H9 (cell line): ENCODE results near the gene ZNF433. TPM values are rescaled to one million over a fixed set of nuclear protein-coding genes. Genes with fewer than 3 reads are reported as not detected.
A peak's percentile ranks its signal among the peaks of the same experiment; 100 is the strongest.

Experiments
- DNase-seq: peaks from one replicate; pipeline ENCODE4 v3.0.0-alpha.2; 2017
- H2AFZ ChIP-seq: one replicate; pipeline ENCODE4 v1.6.1; 2013; ENCODE audit warnings: mild to moderate bottlenecking, low read length, control low read depth, moderate library complexity
- H2AK5ac ChIP-seq: 2 replicates; pipeline ENCODE4 v1.6.1; 2013; ENCODE audit warnings: low read length, control low read depth, mixed read lengths; ENCODE audit not compliant: insufficient read length
- H2BK120ac ChIP-seq: one replicate; pipeline ENCODE4 v1.6.1; 2013; ENCODE audit warnings: low read depth, mild to moderate bottlenecking, low read length, control low read depth, inconsistent platforms; ENCODE audit not compliant: poor library complexity, severe bottlenecking
- H2BK12ac ChIP-seq: 2 replicates; pipeline ENCODE4 v1.6.1; 2013; ENCODE audit warnings: low read length, control low read depth, mixed read lengths, low read depth; ENCODE audit not compliant: insufficient read length
- H2BK15ac ChIP-seq: 2 replicates; pipeline ENCODE4 v1.6.1; 2013; ENCODE audit warnings: low read depth, low read length, control low read depth
- H2BK20ac ChIP-seq: one replicate; pipeline ENCODE4 v1.6.1; 2013; ENCODE audit warnings: low read depth, mild to moderate bottlenecking, low read length, control low read depth, inconsistent platforms; ENCODE audit not compliant: poor library complexity, severe bottlenecking
- H2BK5ac ChIP-seq: 2 replicates; pipeline ENCODE4 v1.6.1; 2013; ENCODE audit warnings: low read length, control low read depth, mixed read lengths; ENCODE audit not compliant: insufficient read length
- H3K14ac ChIP-seq: 2 replicates; pipeline ENCODE4 v1.6.1; 2013; ENCODE audit warnings: low read length, control low read depth; ENCODE audit not compliant: insufficient read depth
- H3K18ac ChIP-seq: 2 replicates; pipeline ENCODE4 v1.6.1; 2013; ENCODE audit warnings: low read depth, mild to moderate bottlenecking, mixed read lengths, low read length, control low read depth; ENCODE audit not compliant: insufficient read length
- H3K23ac ChIP-seq: 2 replicates; pipeline ENCODE4 v1.6.1; 2013; ENCODE audit warnings: low read length, control low read depth, mixed read lengths, low read depth; ENCODE audit not compliant: insufficient read length
- H3K23me2 ChIP-seq: 2 replicates; pipeline ENCODE4 v1.6.1; 2013; ENCODE audit warnings: low read depth, mild to moderate bottlenecking, mixed read lengths, low read length, control low read depth; ENCODE audit not compliant: insufficient read length, poor library complexity, severe bottlenecking
- H3K27ac ChIP-seq: 2 replicates; pipeline ENCODE4 v1.5.1; 2013; ENCODE audit warnings: low read length, control low read depth, mixed read lengths, low read depth; ENCODE audit not compliant: insufficient read length
- H3K27me3 ChIP-seq: 2 replicates; pipeline ENCODE4 v1.6.1; 2013; ENCODE audit warnings: low read length, control low read depth, inconsistent platforms; ENCODE audit not compliant: insufficient read depth
- H3K4ac ChIP-seq: 2 replicates; pipeline ENCODE4 v1.6.1; 2013; ENCODE audit warnings: low read depth, mild to moderate bottlenecking, control low read depth, inconsistent platforms, low read length, moderate library complexity
- H3K4me1 ChIP-seq: 2 replicates; pipeline ENCODE4 v1.6.1; 2013; ENCODE audit warnings: low read length, control low read depth, inconsistent platforms; ENCODE audit not compliant: insufficient read depth
- H3K4me2 ChIP-seq: 2 replicates; pipeline ENCODE4 v1.6.1; 2013; ENCODE audit warnings: low read length, control low read depth, mixed read lengths; ENCODE audit not compliant: insufficient read length, insufficient read depth
- H3K56ac ChIP-seq: 2 replicates; pipeline ENCODE4 v1.6.1; 2013; ENCODE audit warnings: low read depth, mild to moderate bottlenecking, mixed read lengths, low read length, control low read depth; ENCODE audit not compliant: insufficient read length
- H3K79me1 ChIP-seq: 2 replicates; pipeline ENCODE4 v1.6.1; 2013; ENCODE audit warnings: low read depth, mild to moderate bottlenecking, moderate library complexity, low read length, control low read depth, inconsistent platforms; ENCODE audit not compliant: insufficient read depth, poor library complexity, severe bottlenecking
- H3K79me2 ChIP-seq: 2 replicates; pipeline ENCODE4 v1.6.1; 2013; ENCODE audit warnings: low read length, control low read depth, inconsistent platforms; ENCODE audit not compliant: insufficient read depth
- H3K9ac ChIP-seq: 2 replicates; pipeline ENCODE4 v1.6.1; 2013; ENCODE audit warnings: low read length, control low read depth, mixed read lengths; ENCODE audit not compliant: insufficient read length; ENCODE audit errors: extremely low read depth
- H3K9me3 ChIP-seq: one replicate; pipeline ENCODE4 v1.6.1; 2013; ENCODE audit warnings: low read depth, low read length, inconsistent platforms; ENCODE audit not compliant: control insufficient read depth
- H3T11ph ChIP-seq: one replicate; pipeline ENCODE4 v1.6.1; 2013; ENCODE audit warnings: mild to moderate bottlenecking, low read length, control low read depth, inconsistent platforms
- H4K20me1 ChIP-seq: one replicate; pipeline ENCODE4 v1.6.1; 2013; ENCODE audit not compliant: control insufficient read depth, insufficient read length, insufficient read depth
- H4K5ac ChIP-seq: 2 replicates; pipeline ENCODE4 v1.6.1; 2013; ENCODE audit warnings: low read depth, mild to moderate bottlenecking, mixed read lengths, low read length, control low read depth; ENCODE audit not compliant: insufficient read length
- H4K8ac ChIP-seq: replicated peaks from 2 replicates; pipeline ENCODE4 v1.6.1; 2013; ENCODE audit warnings: low read length, control low read depth, mixed read lengths, low read depth; ENCODE audit not compliant: insufficient read length
- H4K91ac ChIP-seq: 2 replicates; pipeline ENCODE4 v1.6.1; 2013; ENCODE audit warnings: low read depth, mild to moderate bottlenecking, moderate library complexity, mixed read lengths, low read length, control low read depth; ENCODE audit not compliant: insufficient read length
- H3K27ac Mint-ChIP-seq, 3 experiments: 2 replicates in 2 of 3; 3 replicates in 1 of 3; pipeline ENCODE4 v1.8.0; 2020 to 2021; ENCODE audit warnings: mixed read lengths in 3 of 3, mild to moderate bottlenecking in 1 of 3, moderate library complexity in 1 of 3
- H3K27me3 Mint-ChIP-seq: 2 replicates; pipeline ENCODE4 v1.8.0; 2021; ENCODE audit warnings: low read depth, mild to moderate bottlenecking, moderate library complexity, mixed read lengths
- H3K36me3 Mint-ChIP-seq, 3 experiments: 2 replicates in 2 of 3; 3 replicates in 1 of 3; pipeline ENCODE4 v1.8.0; 2020 to 2021; ENCODE audit warnings: low read depth in 3 of 3, mixed read lengths in 3 of 3; ENCODE audit not compliant: insufficient read depth in 1 of 3
- H3K4me1 Mint-ChIP-seq, 2 experiments: 2 replicates each; pipeline ENCODE4 v1.8.0; 2020; ENCODE audit warnings: mixed read lengths in 2 of 2
- H3K4me3 Mint-ChIP-seq, 2 experiments: 2 replicates in 1 of 2; 3 replicates in 1 of 2; pipeline ENCODE4 v1.8.0; 2020 to 2021; ENCODE audit warnings: mild to moderate bottlenecking in 2 of 2, mixed read lengths in 2 of 2, moderate library complexity in 1 of 2
- H3K9me3 Mint-ChIP-seq, 2 experiments: 2 replicates in 1 of 2; 3 replicates in 1 of 2; pipeline ENCODE4 v1.8.0; 2020; ENCODE audit warnings: mild to moderate bottlenecking in 2 of 2, mixed read lengths in 2 of 2, moderate library complexity in 1 of 2
- CTCF ChIP-seq: fragments of 200-600 bp; sonication (generic); conservative IDR thresholded peaks from 3 replicates; pipeline ENCODE4 v1.8.0; 2021; ENCODE audit warnings: antibody characterized with exemption, mild to moderate bottlenecking
- WGBS: extraction: QIAGEN DNeasy Blood & Tissue Kit; methylation state at CpG from one replicate; pipeline ENCODE4 v1.1.7; 2013; ENCODE audit warnings: missing lambda C conversion rate, low lambda C conversion rate, mixed read lengths; ENCODE audit not compliant: insufficient read length; ENCODE audit errors: extremely low coverage; 5-methylcytosine and 5-hydroxymethylcytosine counted together
- total RNA-seq: library from RNA; stranded (reverse); gene quantifications from 2 replicates; pipeline ENCODE4 v1.2.1, GENCODE V29; 2021

ZNF433 gene
- total RNA-seq, 1 experiment from 2014 or later, result 1.9 TPM

GRCh38 chr19:11964858-11965645 lies 70.4 kb downstream of the ZNF433 start, which contains the start of gene ZNF763:
Gene ZNF763 (plus strand): TSS chr19:11965040. CDS start chr19:11965209, 169 bp downstream.
- peak within 1 kb of the TSS; percentile 87 for H3K9ac ChIP-seq
- TF ChIP-seq CTCF, result no peak

More at GRCh38 chr19:11964858-11965645, 70.4 kb downstream of the ZNF433 start, which contains the start of gene ZNF763:
- Histone ChIP-seq H2BK12ac (no peak within 1 kb of the TSS), H3K79me2 (no peaks in the 10 kb centered on the region), H3K9me3 (no peaks in the 10 kb centered on the region), H4K8ac (no peak within 1 kb of the TSS), H3K27ac (peak within 1 kb of the TSS; percentile 90), H2BK120ac (no peak within 1 kb of the TSS), H3K23ac (no peak within 1 kb of the TSS), H4K5ac (no peak within 1 kb of the TSS), H3K4me1 (no peaks in the 10 kb centered on the region), H3T11ph (no peak within 1 kb of the TSS), H2BK20ac (no peak within 1 kb of the TSS), H3K4ac (no peak within 1 kb of the TSS), H3K79me1 (no peaks in the 10 kb centered on the region), H2AK5ac (no peak within 1 kb of the TSS), H4K91ac (no peak within 1 kb of the TSS), H3K4me2 (peak within 1 kb of the TSS; percentile 65), H2AFZ (no peak within 1 kb of the TSS), H3K14ac (peak within 1 kb of the TSS; percentile 95; the same call in 1 of the 2 replicates), H3K18ac (peak within 1 kb of the TSS; percentile 90), H3K23me2 (peaks cover 5% of the 10 kb centered on the region), H4K20me1 (no peaks in the 10 kb centered on the region), H3K56ac (no peak within 1 kb of the TSS), H3K27me3 (no peaks in the 10 kb centered on the region; the same call in 1 of the 2 replicates), H2BK5ac (no peak within 1 kb of the TSS), H2BK15ac (no peak within 1 kb of the TSS)
- peak; percentile 97 for DNase-seq
- H3K36me3 Mint-ChIP-seq, result peaks cover 0 to 9% (median 9%) of the 10 kb centered on the region in 3 experiments; a peak in 4 of 7 replicates
- H3K27ac Mint-ChIP-seq, result peak within 1 kb of the TSS; percentile 96 to 98 (median 98)
- H3K4me1 Mint-ChIP-seq, result peaks cover 17 to 20% of the 10 kb centered on the region in 2 experiments
- peaks cover 8 to 27% of the 10 kb centered on the region in 2 experiments for H3K9me3 Mint-ChIP-seq
- peak within 1 kb of the TSS; percentile 75 to 86 for H3K4me3 Mint-ChIP-seq
- H3K27me3 Mint-ChIP-seq, result peaks cover 21% of the 10 kb centered on the region
- no CpG with 5 or more reads among the region's 47 CpGs for WGBS

Other genes with a start within 250 kb of the ZNF433 start
- 0.61 and 0.77 TPM in 2 replicates for gene ZNF491, start 237.2 kb downstream of the ZNF433 start, total RNA-seq
- gene ZNF440, start 221.4 kb downstream of the ZNF433 start, total RNA-seq, result 4.1 and 4.4 TPM in 2 replicates
- 2.2 and 3.3 TPM in 2 replicates for gene ZNF439, start 187.0 kb downstream of the ZNF433 start, total RNA-seq
- gene ZNF69, start 147.9 kb downstream of the ZNF433 start, total RNA-seq, result 25.4 and 27.3 TPM in 2 replicates
- 9.3 and 9.9 TPM in 2 replicates for gene ZNF700, start 110.6 kb downstream of the ZNF433 start, total RNA-seq
- gene ZNF763, start 70.6 kb downstream of the ZNF433 start, total RNA-seq, result 0.77 and 1.3 TPM in 2 replicates
- 5.4 and 5.6 TPM in 2 replicates for gene ZNF878, start 17.3 kb upstream of the ZNF433 start, total RNA-seq
- gene ZNF844, start 29.1 kb upstream of the ZNF433 start, total RNA-seq, result 8.7 and 10.0 TPM in 2 replicates
- gene ZNF20, start 104.7 kb upstream of the ZNF433 start, total RNA-seq, result 5.6 and 5.7 TPM in 2 replicates
- gene ZNF625, start 121.1 kb upstream of the ZNF433 start, total RNA-seq, result 28.1 and 30.7 TPM in 2 replicates
- gene ZNF136, start 127.4 kb upstream of the ZNF433 start, total RNA-seq, result 9.8 and 10.8 TPM in 2 replicates